HepG2 (cell line): ENCODE data around the gene PANK2. TPM values are rescaled to one million over a fixed set of nuclear protein-coding genes. Genes with fewer than 3 reads are reported as not detected.

Experiments used
- ATF2 ChIP-seq: sonication (generic); formaldehyde crosslinking; IDR thresholded peaks from 2 replicates; pipeline ENCODE4 v1.4.0; 2020; ENCODE audit warnings: missing genetic modification reagents
- EEA1 ChIP-seq: sonication (generic); formaldehyde crosslinking; IDR thresholded peaks from 2 replicates; pipeline ENCODE4 v1.5.1; 2020; ENCODE audit warnings: mild to moderate bottlenecking, missing genetic modification reagents, borderline replicate concordance
- EP300 ChIP-seq, 3 experiments: sonication (generic) in 1 of 3; formaldehyde crosslinking in 1 of 3; IDR thresholded peaks; 2 replicates each; pipeline versions ENCODE4 v1.5.1 to v1.6.1; 2011 to 2020; ENCODE audit warnings: low read depth in 2 of 3, low read length in 2 of 3, borderline replicate concordance in 1 of 3, improper control_type of control experiment in 1 of 3, mild to moderate bottlenecking in 1 of 3, missing genetic modification reagents in 1 of 3, moderate library complexity in 1 of 3
- KLF16 ChIP-seq, 2 experiments: sonication (generic) in 1 of 2; formaldehyde crosslinking in 1 of 2; IDR thresholded peaks; 2 replicates each; pipeline versions ENCODE4 v1.6.1 to v1.8.0; 2016 to 2023; ENCODE audit warnings: missing genetic modification reagents in 2 of 2, missing compliant biosample characterization in 1 of 2
- MAFG ChIP-seq: sonication (generic); formaldehyde crosslinking; IDR thresholded peaks from 2 replicates; pipeline ENCODE4 v1.5.1; 2020; ENCODE audit warnings: mild to moderate bottlenecking, missing genetic modification reagents
- MBNL3 ChIP-seq: fragments of 250-450 bp; sonication (Bioruptor Pico); conservative IDR thresholded peaks from 2 replicates; pipeline ENCODE4 v1.8.0; 2022; ENCODE audit warnings: mild to moderate bottlenecking, inconsistent platforms
- MLX ChIP-seq: IDR thresholded peaks from 2 replicates; pipeline ENCODE4 v1.6.1; 2016
- REST ChIP-seq, 2 experiments: IDR thresholded peaks; 2 replicates each; pipeline ENCODE4 v1.6.1; 2011 to 2012; ENCODE audit warnings: low read length in 2 of 2, borderline replicate concordance in 1 of 2, low read depth in 1 of 2, mild to moderate bottlenecking in 1 of 2, moderate library complexity in 1 of 2
- SP5 ChIP-seq: IDR thresholded peaks from 2 replicates; pipeline ENCODE4 v1.6.1; 2016; ENCODE audit warnings: low read depth, borderline replicate concordance
- TEF ChIP-seq: sonication (generic); formaldehyde crosslinking; IDR thresholded peaks from 2 replicates; pipeline ENCODE4 v1.5.0; 2020; ENCODE audit warnings: missing genetic modification reagents
- U2AF1 ChIP-seq: fragments of 200-400 bp; formaldehyde crosslinking; optimal IDR thresholded peaks from 2 replicates; pipeline ENCODE3; 2017; ENCODE audit warnings: mild to moderate bottlenecking, low read depth, low read length
- ZBTB7A ChIP-seq: sonication (generic); formaldehyde crosslinking; IDR thresholded peaks from 2 replicates; pipeline ENCODE4 v1.8.0; 2022; ENCODE audit warnings: mild to moderate bottlenecking, missing genetic modification reagents
- ZGPAT ChIP-seq: IDR thresholded peaks from 2 replicates; pipeline ENCODE4 v1.6.1; 2016; ENCODE audit warnings: mild to moderate bottlenecking
- ZNF598 ChIP-seq: sonication (generic); formaldehyde crosslinking; IDR thresholded peaks from 2 replicates; pipeline ENCODE4 v1.5.1; 2020; ENCODE audit warnings: mild to moderate bottlenecking, missing genetic modification reagents, borderline replicate concordance
- ZNF639 ChIP-seq: conservative IDR thresholded peaks from 2 replicates; pipeline ENCODE4 v1.6.1; 2018; ENCODE audit warnings: missing genetic modification reagents
- ZNF672 ChIP-seq: sonication (generic); formaldehyde crosslinking; IDR thresholded peaks from 2 replicates; pipeline ENCODE4 v1.8.1; 2022; ENCODE audit warnings: missing genetic modification reagents
- ZNF761 ChIP-seq: sonication (generic); formaldehyde crosslinking; conservative IDR thresholded peaks from 2 replicates; pipeline ENCODE4 v1.4.0; 2020; ENCODE audit warnings: mild to moderate bottlenecking, missing genetic modification reagents
- ZNF777 ChIP-seq: sonication (generic); formaldehyde crosslinking; IDR thresholded peaks from 2 replicates; pipeline ENCODE4 v1.4.0; 2020; ENCODE audit warnings: missing genetic modification reagents
- ZNF780A ChIP-seq: sonication (generic); formaldehyde crosslinking; IDR thresholded peaks from 2 replicates; pipeline ENCODE4 v1.8.0; 2022; ENCODE audit warnings: mild to moderate bottlenecking, missing genetic modification reagents, moderate library complexity
- polyA plus RNA-seq, 8 experiments: library from polyadenylated mRNA; depleted of rRNA in 3 of 8; stranded (reverse) in 7 of 8; unstranded in 1 of 8; fragments of >200 nt; fragmentation: Illumina TruSeq in 4 of 8; extraction: Trizol in 4 of 8; gene quantifications; 2 replicates each; pipeline versions ENCODE4 v1.2.1 to v1.2.3, GENCODE V29; 2011 to 2016; ENCODE audit warnings: low read depth in 4 of 8, missing spikeins in 1 of 8, mixed read lengths in 1 of 8; ENCODE audit not compliant: insufficient read depth in 1 of 8
- total RNA-seq, 5 experiments: library from RNA; depleted of rRNA; stranded (reverse); fragments of >200 nt; fragmentation: Illumina TruSeq; extraction: Trizol; gene quantifications; 2 replicates each; pipeline ENCODE4 v1.2.3, GENCODE V29; 2016; ENCODE audit warnings: low read depth in 1 of 5

Gene PANK2
- total and polyA plus RNA-seq, 2 of the 13 experiments (the other 11 are each of a cell fraction or from before 2014, with no cell fraction given) = 39.2 to 123 TPM

GRCh38 chr20:3843490-3843889 lies 45.7 kb upstream of the PANK2 start (continued):
- TF ChIP-seq ZBTB7A (CRISPR knock-in tag) = peak; percentile 68; the same call in 1 of the 2 replicates
- TF ChIP-seq ZNF639 (CRISPR knock-in tag) = 0 out of 2 replicates have a peak, but pooled peaks have one; percentile 18
- peak; percentile 50; the same call in 1 of the 2 replicates for TF ChIP-seq ATF2 (CRISPR knock-in tag)
- TF ChIP-seq MLX (CRISPR knock-in tag) = peak; percentile 30; the same call in 1 of the 2 replicates
- no peak for TF ChIP-seq ZNF777 (CRISPR knock-in tag)
- TF ChIP-seq REST (IDR thresholded peaks at IDR 0.05; ENCODE audit: borderline replicate concordance in 1 of 2, low read depth in 1 of 2, low read length in 2 of 2) = no peak
- TF ChIP-seq EEA1 (CRISPR knock-in tag) = no peak
- TF ChIP-seq KLF16 (CRISPR knock-in tag; IDR thresholded peaks at IDR 0.05) = 0 out of 4 replicates have a peak, but pooled peaks of 1 of the 2 experiments have one; percentile 22
- no peak for TF ChIP-seq ZNF780A (CRISPR knock-in tag)
- TF ChIP-seq ZNF761 (CRISPR knock-in tag) = no peak
- TF ChIP-seq MAFG (CRISPR knock-in tag) = peak; percentile 82
- no peak for TF ChIP-seq MBNL3 (CRISPR knock-in tag)
- no peak for TF ChIP-seq ZNF672 (CRISPR knock-in tag)
- TF ChIP-seq ZNF598 = no peak
- TF ChIP-seq TEF (CRISPR knock-in tag) = no peak
- no peak for TF ChIP-seq U2AF1
- peak; percentile 38; the same call in 1 of the 2 replicates for TF ChIP-seq ZGPAT
- TF ChIP-seq EP300 (IDR thresholded peaks at IDR 0.05; ENCODE audit: low read depth in 2 of 2, low read length in 2 of 2) = 0 out of 4 replicates have a peak, but pooled peaks of 1 of the 2 experiments have one; percentile 16
- peak; percentile 42; the same call in 1 of the 2 replicates for TF ChIP-seq EP300 (CRISPR knock-in tag; IDR thresholded peaks at IDR 0.05; ENCODE audit: borderline replicate concordance)
- TF ChIP-seq SP5 (CRISPR knock-in tag) = no peak
